Nephron (organoid): Measurements from ENCODE around the gene IPO5.

ENCODE experiments used
- H3K27ac Mint-ChIP-seq, 3 experiments: 2 replicates each; pipeline ENCODE4 v1.8.0; 2020; ENCODE audit warnings: mixed read lengths in 3 of 3, mild to moderate bottlenecking in 2 of 3, moderate library complexity in 1 of 3
- H3K27me3 Mint-ChIP-seq: 2 replicates; pipeline ENCODE4 v1.8.0; 2021; ENCODE audit warnings: low read depth, mild to moderate bottlenecking, moderate library complexity, mixed read lengths
- H3K36me3 Mint-ChIP-seq: 2 replicates; pipeline ENCODE4 v1.8.0; 2020; ENCODE audit warnings: low read depth, mixed read lengths
- H3K4me1 Mint-ChIP-seq: 2 replicates; pipeline ENCODE4 v1.8.0; 2020; ENCODE audit warnings: mixed read lengths
- H3K4me3 Mint-ChIP-seq, 3 experiments: 2 replicates each; pipeline ENCODE4 v1.8.0; 2020; ENCODE audit warnings: mild to moderate bottlenecking in 3 of 3, mixed read lengths in 3 of 3, moderate library complexity in 2 of 3
- H3K9me3 Mint-ChIP-seq: 2 replicates; pipeline ENCODE4 v1.8.0; 2020; ENCODE audit warnings: mixed read lengths
- CTCF ChIP-seq, 3 experiments: fragments of 200-600 bp; sonication (generic); IDR thresholded peaks; one replicate each; pipeline ENCODE4 v1.5.0; 2021; ENCODE audit warnings: antibody characterized with exemption in 3 of 3; ENCODE audit not compliant: unreplicated experiment in 3 of 3

IPO5 gene

GRCh38 chr13:97933776-97934175 is 19.7 kb upstream of the IPO5 start:
- Mint-ChIP-seq H3K36me3 (no peaks in the 10 kb centered on the region), H3K27me3 (peaks cover 5% of the 10 kb centered on the region), H3K4me3 (no peak overlapping the region), H3K9me3 (no peaks in the 10 kb centered on the region), H3K27ac (peak overlapping the region in 1 of 3 experiments; percentile 30), H3K4me1 (peaks cover 33% of the 10 kb centered on the region)
- TF ChIP-seq CTCF (IDR thresholded peaks at IDR 0.05; ENCODE audit: unreplicated experiment in 3 of 3), result no peak

DNA sequence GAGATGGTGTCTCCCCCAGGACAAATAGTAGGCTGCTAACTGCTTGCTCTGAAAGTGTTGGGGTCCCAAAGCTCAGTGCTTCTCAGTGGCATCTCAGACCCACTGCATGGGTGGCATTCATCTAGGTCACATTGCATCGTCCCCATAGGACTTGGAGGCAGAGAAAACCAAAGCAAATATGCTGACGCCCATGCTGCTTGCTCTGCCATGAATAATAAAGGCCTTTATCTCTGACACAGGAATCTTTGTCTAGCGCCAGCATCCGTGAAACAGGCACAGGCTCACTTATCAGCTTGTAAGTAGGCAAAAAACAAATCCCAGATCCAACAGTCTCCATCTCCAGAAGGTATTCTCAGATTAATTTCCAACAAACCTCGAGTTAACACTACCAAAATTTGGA is 18.9 kb upstream of the IPO5 start:
- Mint-ChIP-seq H3K27me3 (peaks cover 5% of the 10 kb centered on the region), H3K27ac (peak overlapping the region in 2 of 3 experiments; percentile 30 to 43), H3K36me3 (no peaks in the 10 kb centered on the region), H3K9me3 (no peaks in the 10 kb centered on the region), H3K4me3 (no peak overlapping the region), H3K4me1 (peaks cover 38% of the 10 kb centered on the region)
- no peak for TF ChIP-seq CTCF (IDR thresholded peaks at IDR 0.05; ENCODE audit: unreplicated experiment in 3 of 3)

DNA sequence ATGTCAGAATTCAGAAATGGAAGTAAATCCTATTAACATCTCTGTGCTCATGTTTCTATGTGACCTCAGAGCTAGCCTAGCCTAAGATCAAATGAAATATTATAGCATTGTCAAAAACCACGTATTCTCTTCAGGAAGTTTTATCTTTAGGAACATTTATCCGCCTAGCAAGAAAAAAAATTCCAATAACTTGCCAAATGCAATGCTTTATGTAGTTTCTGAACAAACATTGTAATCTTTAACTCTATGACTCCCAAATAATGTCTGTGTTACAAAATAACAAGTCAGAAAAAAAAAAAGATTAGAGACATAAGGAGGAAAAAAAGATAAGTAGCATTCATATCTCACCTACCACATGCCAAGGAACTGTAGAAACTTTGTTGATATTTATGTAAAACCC is 18.4 kb upstream of the IPO5 start:
- peaks cover 38% of the 10 kb centered on the region for H3K4me1 Mint-ChIP-seq
- peak overlapping the region in 2 of 3 experiments; percentile 30 to 43 for H3K27ac Mint-ChIP-seq
- H3K27me3 Mint-ChIP-seq, result peaks cover 5% of the 10 kb centered on the region
- H3K36me3 Mint-ChIP-seq, result no peaks in the 10 kb centered on the region
- peak overlapping the region in 1 of 3 experiments; percentile 41 for H3K4me3 Mint-ChIP-seq
- no peak for TF ChIP-seq CTCF (IDR thresholded peaks at IDR 0.05; ENCODE audit: unreplicated experiment in 3 of 3)
- no peaks in the 10 kb centered on the region for H3K9me3 Mint-ChIP-seq

DNA sequence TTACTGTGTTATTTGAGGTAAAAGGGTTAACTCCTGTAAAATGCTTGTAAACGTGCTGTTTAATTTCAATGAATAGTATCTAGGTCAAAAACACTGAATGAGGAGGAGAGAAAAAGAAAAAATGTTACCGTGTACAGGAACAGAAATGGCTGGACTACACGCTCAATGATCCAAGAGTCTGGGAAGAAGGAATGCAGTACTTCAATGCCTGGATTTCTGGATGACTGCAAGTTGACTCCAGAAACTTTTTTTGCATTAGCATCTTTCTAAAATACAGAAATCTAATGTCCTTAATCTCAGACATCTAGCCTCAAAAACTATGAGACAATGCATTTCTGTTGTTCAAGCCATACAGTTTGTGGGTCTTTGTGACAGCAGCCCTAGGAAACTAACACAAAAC is 17.4 kb upstream of the IPO5 start:
- Mint-ChIP-seq H3K4me3 (no peak overlapping the region), H3K27me3 (peaks cover 5% of the 10 kb centered on the region), H3K27ac (peak overlapping the region in 2 of 3 experiments; percentile 34 to 65), H3K4me1 (peaks cover 38% of the 10 kb centered on the region), H3K36me3 (no peaks in the 10 kb centered on the region), H3K9me3 (no peaks in the 10 kb centered on the region)
- TF ChIP-seq CTCF (IDR thresholded peaks at IDR 0.05; ENCODE audit: unreplicated experiment in 3 of 3), result no peak

DNA sequence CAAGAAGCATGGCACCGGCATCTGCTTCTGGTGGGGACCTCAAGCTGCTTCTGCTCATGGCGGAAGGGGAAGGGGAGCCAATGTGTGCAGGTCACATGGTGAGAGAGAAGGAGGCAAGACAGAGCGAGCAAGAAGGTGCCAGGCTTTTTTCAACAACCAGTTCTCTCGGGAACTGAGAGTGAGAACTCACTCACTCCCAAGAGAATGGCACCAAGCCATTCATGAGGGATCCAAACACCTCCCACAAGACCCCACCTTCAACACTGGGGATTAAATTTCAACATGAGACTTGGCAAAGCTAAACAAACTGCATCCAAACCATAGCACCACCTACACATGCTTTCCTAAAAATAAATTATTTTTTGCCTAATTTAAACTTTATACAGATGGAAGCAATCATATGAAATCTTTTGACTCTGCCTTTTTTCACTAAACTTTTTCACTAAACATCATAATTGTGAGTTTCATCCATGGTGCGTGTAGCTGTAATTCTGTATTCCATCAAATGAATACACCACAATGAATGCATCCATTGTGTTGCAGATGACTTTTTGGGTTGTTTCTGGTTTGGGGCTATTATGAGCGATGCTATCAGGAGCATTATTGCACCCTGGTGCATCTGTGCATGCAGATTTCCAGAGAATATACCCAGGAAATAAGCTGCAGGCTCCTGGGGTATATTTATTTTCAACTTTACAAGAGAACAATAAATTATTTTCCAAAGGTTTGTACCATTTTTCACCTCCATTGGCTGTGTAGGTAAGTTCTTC is 14.6 kb upstream of the IPO5 start:
- H3K9me3 Mint-ChIP-seq, result no peaks in the 10 kb centered on the region
- no peaks in the 10 kb centered on the region for H3K36me3 Mint-ChIP-seq
- no peak for TF ChIP-seq CTCF (IDR thresholded peaks at IDR 0.05; ENCODE audit: unreplicated experiment in 3 of 3)
- H3K4me3 Mint-ChIP-seq, result no peak overlapping the region
- H3K4me1 Mint-ChIP-seq, result peaks cover 34% of the 10 kb centered on the region
- peaks cover 5% of the 10 kb centered on the region for H3K27me3 Mint-ChIP-seq
- H3K27ac Mint-ChIP-seq, result peak overlapping the region in 1 of 3 experiments; percentile 49
